HCT116 (cell line): Measurements from ENCODE around the gene SDF4. TPM values are rescaled to one million over a fixed set of nuclear protein-coding genes. Genes with fewer than 3 reads are reported as not detected.
A peak's percentile ranks its signal among the peaks of the same experiment; 100 is the strongest.

Experiments
- ATAC-seq: fragments of 200-7000 bp; cut with Tn5 transposase; 2 replicates; pipeline ENCODE4 v1.9.1; 2020; ENCODE audit warnings: mild to moderate bottlenecking, moderate library complexity
- BruUV-seq: library from RNA; stranded (reverse); fragments of 400-500 nt; replicated peaks from 2 replicates; lab custom pipeline; 2021; lab: Mats Ljungman, UMichigan
- CTCF ChIA-PET: fragments of 300-600 bp; sonication (Branson Sonifier 250); formaldehyde crosslinking; loops from one replicate; lab custom pipeline; 2021; ENCODE audit warnings: antibody characterized with exemption; lab: Charles Lee
- POLR2A ChIA-PET: fragments of 300-600, 350-600 bp; sonication (Branson Sonifier 250); formaldehyde crosslinking; loops from one replicate; lab custom pipeline; 2021; ENCODE audit warnings: antibody characterized with exemption; lab: Charles Lee
- RAD21 ChIA-PET, 2 experiments: fragments of 300-600 bp; sonication (Branson Sonifier 250); formaldehyde crosslinking; loops; one replicate each; lab custom pipeline; 2023; ENCODE audit warnings: low total read pairs in 2 of 2; ENCODE audit not compliant: uncharacterized antibody in 2 of 2, unreplicated experiment in 2 of 2, low non-redundant PET in 1 of 2; lab: Charles Lee
- DNase-seq: peaks from one replicate; pipeline ENCODE4 v3.0.0-alpha.2; 2010; ENCODE audit warnings: low read depth, low spot score
- H2AFZ ChIP-seq: fragments of 200-600 bp; shearing (Covaris generic), sonication (generic); 2 replicates; pipeline ENCODE4 v1.6.1; 2017; ENCODE audit warnings: low read depth, mixed run types, mixed read lengths, antibody characterized with exemption, low read length; ENCODE audit not compliant: poor library complexity, severe bottlenecking
- H3K27ac ChIP-seq: 2 replicates; pipeline ENCODE4 v1.5.1; 2012; ENCODE audit warnings: low read depth, low read length
- H3K27me3 ChIP-seq: fragments of 200-600 bp; sonication (generic); 2 replicates; pipeline ENCODE4 v1.6.1; 2016; ENCODE audit warnings: mixed run types, low read length, mixed read lengths; ENCODE audit not compliant: insufficient read depth
- H3K36me3 ChIP-seq, 2 experiments: fragments of 200-500 bp in 1 of 2; fragments of 200-600 bp in 1 of 2; sonication (Bioruptor generic) in 1 of 2; sonication (generic) in 1 of 2; 2 replicates each; pipeline versions ENCODE4 v1.5.1 to v1.6.1; 2014 to 2016; ENCODE audit warnings: low read length in 2 of 2, inconsistent platforms in 1 of 2, mixed read lengths in 1 of 2, mixed run types in 1 of 2; ENCODE audit not compliant: insufficient read depth in 2 of 2, control insufficient read depth in 1 of 2
- H3K4me1 ChIP-seq, 2 experiments: fragments of 200-600 bp in 1 of 2; sonication (generic) in 1 of 2; 2 replicates each; pipeline versions ENCODE4 v1.5.1 to v1.6.1; 2012 to 2017; ENCODE audit warnings: low read length in 2 of 2, inconsistent platforms in 1 of 2, mild to moderate bottlenecking in 1 of 2, mixed read lengths in 1 of 2, mixed run types in 1 of 2, moderate library complexity in 1 of 2; ENCODE audit not compliant: insufficient read depth in 2 of 2, control insufficient read depth in 1 of 2
- H3K4me2 ChIP-seq: fragments of 200-600 bp; sonication (generic); 2 replicates; pipeline ENCODE4 v1.6.1; 2017; ENCODE audit warnings: mixed run types, low read length, mixed read lengths
- H3K4me3 ChIP-seq, 2 experiments: fragments of 200-600 bp in 1 of 2; sonication (generic) in 1 of 2; replicated peaks in 1 of 2; 2 replicates each; pipeline ENCODE4 v1.5.1; 2011 to 2016; ENCODE audit warnings: low read length in 2 of 2, control low read depth in 1 of 2, low read depth in 1 of 2, mild to moderate bottlenecking in 1 of 2, mixed read lengths in 1 of 2, mixed run types in 1 of 2
- H3K79me2 ChIP-seq: fragments of 200-600 bp; sonication (generic); 2 replicates; pipeline ENCODE4 v1.6.1; 2017; ENCODE audit warnings: mild to moderate bottlenecking, mixed run types, low read length, moderate library complexity, mixed read lengths; ENCODE audit not compliant: insufficient read depth
- H3K9ac ChIP-seq: fragments of 200-600 bp; sonication (generic); 2 replicates; pipeline ENCODE4 v1.6.1; 2016; ENCODE audit warnings: low read length, mixed read lengths
- H3K9me2 ChIP-seq: fragments of 200-600 bp; sonication (generic), shearing (Covaris generic); 2 replicates; pipeline ENCODE4 v1.6.1; 2017; ENCODE audit warnings: mixed run types, mild to moderate bottlenecking, moderate library complexity; ENCODE audit not compliant: insufficient read depth
- H3K9me3 ChIP-seq, 2 experiments: fragments of 200-500 bp in 1 of 2; fragments of 200-600 bp in 1 of 2; sonication (Bioruptor generic) in 1 of 2; sonication (generic) in 1 of 2; 2 replicates each; pipeline ENCODE4 v1.6.1; 2014 to 2017; ENCODE audit warnings: low read length in 2 of 2, mixed read lengths in 2 of 2, inconsistent platforms in 1 of 2, low read depth in 1 of 2, mild to moderate bottlenecking in 1 of 2, mixed run types in 1 of 2, moderate library complexity in 1 of 2; ENCODE audit not compliant: control insufficient read depth in 1 of 2, insufficient read depth in 1 of 2
- H4K20me1 ChIP-seq: fragments of 200-600 bp; sonication (generic), shearing (Covaris generic); 2 replicates; pipeline ENCODE4 v1.6.1; 2017; ENCODE audit warnings: mixed run types, mild to moderate bottlenecking, moderate library complexity; ENCODE audit not compliant: insufficient read depth
- CBX3 ChIP-seq: IDR thresholded peaks from 2 replicates; pipeline ENCODE4 v1.6.1; 2012; ENCODE audit warnings: low read depth
- EGR1 ChIP-seq: IDR thresholded peaks from 2 replicates; pipeline ENCODE4 v1.6.1; 2012; ENCODE audit warnings: low read depth
- ELF1 ChIP-seq: IDR thresholded peaks from 2 replicates; pipeline ENCODE4 v1.6.1; 2012; ENCODE audit warnings: low read depth, borderline replicate concordance
- EZH2 ChIP-seq: fragments of 200-600 bp; sonication (generic); IDR thresholded peaks from 2 replicates; pipeline ENCODE4 v1.6.1; 2017; ENCODE audit warnings: antibody characterized with exemption, mixed run types
- EZH2phosphoT487 ChIP-seq: fragments of 200-600 bp; IDR thresholded peaks from 2 replicates; pipeline ENCODE4 v1.6.1; 2018; ENCODE audit warnings: antibody characterized with exemption, borderline replicate concordance
- FOSL1 ChIP-seq: IDR thresholded peaks from 2 replicates; pipeline ENCODE4 v1.6.1; 2012; ENCODE audit warnings: low read depth
- JUND ChIP-seq: IDR thresholded peaks from 2 replicates; pipeline ENCODE4 v1.6.1; 2012
- POLR2AphosphoS5 ChIP-seq: IDR thresholded peaks from 2 replicates; pipeline ENCODE4 v1.6.1; 2011; ENCODE audit warnings: mild to moderate bottlenecking, low read depth, low read length, moderate library complexity
- RAD21 ChIP-seq: IDR thresholded peaks from 2 replicates; pipeline ENCODE4 v1.6.1; 2012; ENCODE audit warnings: low read depth, mild to moderate bottlenecking
- SP1 ChIP-seq: IDR thresholded peaks from 2 replicates; pipeline ENCODE4 v1.6.1; 2012; ENCODE audit warnings: low read depth
- SRF ChIP-seq: IDR thresholded peaks from 2 replicates; pipeline ENCODE4 v1.6.1; 2012; ENCODE audit warnings: low read depth
- YY1 ChIP-seq: IDR thresholded peaks from 2 replicates; pipeline ENCODE4 v1.6.1; 2011; ENCODE audit warnings: low read length, low read depth, moderate library complexity, mild to moderate bottlenecking; ENCODE audit not compliant: insufficient replicate concordance; ENCODE audit errors: extremely low read depth
- ZNF274 ChIP-seq: fragments of 200-500 bp; sonication (Bioruptor generic); IDR thresholded peaks from 2 replicates; pipeline ENCODE4 v1.6.1; 2014; ENCODE audit warnings: mild to moderate bottlenecking, low read depth, low read length, inconsistent platforms
- intact Hi-C: fragments of 100-400 bp; cut with micrococcal nuclease; formaldehyde crosslinking; loops from 2 replicates; pipeline ENCODE4 v1.10.0; 2022
- total RNA-seq: library from RNA; stranded (reverse); gene quantifications from one replicate; pipeline ENCODE4 v1.2.1, GENCODE V29; 2021; ENCODE audit not compliant: unreplicated experiment
- TF ChIP-seq, protein P1 (sequence below), 3 experiments: fragments of 200-600 bp in 1 of 3; sonication (generic) in 1 of 3; IDR thresholded peaks in 2 of 3; conservative IDR thresholded peaks in 1 of 3; 2 replicates each; pipeline ENCODE4 v1.5.1; 2012 to 2017; ENCODE audit warnings: low read depth in 2 of 3, low read length in 2 of 3, antibody characterized with exemption in 1 of 3, borderline replicate concordance in 1 of 3, control low read depth in 1 of 3, mild to moderate bottlenecking in 1 of 3, mixed read lengths in 1 of 3, mixed run types in 1 of 3, moderate library complexity in 1 of 3; ENCODE audit not compliant: insufficient read depth in 1 of 3
- TF ChIP-seq, protein P2 (sequence below): IDR thresholded peaks from 2 replicates; pipeline ENCODE4 v1.6.1; 2012
- TF ChIP-seq, protein P3 (sequence below): IDR thresholded peaks from 2 replicates; pipeline ENCODE4 v1.6.1; 2012
- TF ChIP-seq, protein P4 (sequence below): IDR thresholded peaks from 2 replicates; pipeline ENCODE4 v1.6.1; 2011; ENCODE audit warnings: mild to moderate bottlenecking, low read length, moderate library complexity; ENCODE audit not compliant: insufficient replicate concordance; ENCODE audit errors: extremely low read depth

SDF4 gene
- total RNA-seq, 1 experiment from 2014 or later, result 133 TPM

DNA sequence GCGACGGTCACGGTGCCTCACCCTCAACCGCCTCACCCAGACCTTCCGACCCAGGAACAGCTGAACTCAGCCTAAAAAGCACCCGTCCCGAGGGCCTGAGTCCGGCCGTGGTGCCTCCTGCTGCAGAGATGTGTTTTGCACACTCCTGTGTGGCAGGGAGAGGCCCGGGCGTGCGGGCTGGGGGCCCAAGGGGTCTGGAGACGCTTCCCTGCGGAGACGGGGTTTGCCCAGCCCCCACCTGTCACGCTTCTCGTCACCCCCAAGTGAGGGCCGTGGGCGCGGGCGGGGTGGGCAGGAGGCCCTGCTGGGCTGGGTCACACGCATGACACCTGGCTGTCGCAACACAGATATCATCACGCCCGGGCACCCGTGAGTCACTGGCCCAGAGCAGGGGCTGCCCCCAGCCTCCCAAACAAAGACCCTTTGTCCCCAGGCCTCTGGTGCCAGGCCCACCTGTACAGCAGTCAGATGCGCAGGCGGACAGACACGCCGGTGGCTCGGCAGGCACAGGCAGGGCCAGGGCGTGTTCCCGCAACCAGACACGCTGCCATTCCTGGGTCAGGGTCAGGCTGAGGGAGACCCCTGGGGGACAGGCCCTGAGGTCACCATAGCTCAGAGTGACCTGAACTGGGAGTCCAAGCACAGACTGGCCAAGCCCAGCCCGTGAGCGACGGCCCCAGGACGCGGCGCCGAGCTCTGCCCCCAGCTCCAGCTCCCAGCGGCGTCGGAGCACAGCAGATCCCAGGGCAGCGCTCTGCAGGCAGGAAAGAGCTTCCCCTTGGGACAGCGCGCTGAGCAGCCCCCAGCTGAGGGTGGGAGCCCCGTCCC lies 6.3 kb upstream of the SDF4 start (continued):
- TF ChIP-seq, protein P1, sequence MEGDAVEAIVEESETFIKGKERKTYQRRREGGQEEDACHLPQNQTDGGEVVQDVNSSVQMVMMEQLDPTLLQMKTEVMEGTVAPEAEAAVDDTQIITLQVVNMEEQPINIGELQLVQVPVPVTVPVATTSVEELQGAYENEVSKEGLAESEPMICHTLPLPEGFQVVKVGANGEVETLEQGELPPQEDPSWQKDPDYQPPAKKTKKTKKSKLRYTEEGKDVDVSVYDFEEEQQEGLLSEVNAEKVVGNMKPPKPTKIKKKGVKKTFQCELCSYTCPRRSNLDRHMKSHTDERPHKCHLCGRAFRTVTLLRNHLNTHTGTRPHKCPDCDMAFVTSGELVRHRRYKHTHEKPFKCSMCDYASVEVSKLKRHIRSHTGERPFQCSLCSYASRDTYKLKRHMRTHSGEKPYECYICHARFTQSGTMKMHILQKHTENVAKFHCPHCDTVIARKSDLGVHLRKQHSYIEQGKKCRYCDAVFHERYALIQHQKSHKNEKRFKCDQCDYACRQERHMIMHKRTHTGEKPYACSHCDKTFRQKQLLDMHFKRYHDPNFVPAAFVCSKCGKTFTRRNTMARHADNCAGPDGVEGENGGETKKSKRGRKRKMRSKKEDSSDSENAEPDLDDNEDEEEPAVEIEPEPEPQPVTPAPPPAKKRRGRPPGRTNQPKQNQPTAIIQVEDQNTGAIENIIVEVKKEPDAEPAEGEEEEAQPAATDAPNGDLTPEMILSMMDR (IDR thresholded peaks at IDR 0.05 in 2 of 3, conservative IDR thresholded peaks at IDR 0.05 in 1 of 3; ENCODE audit: borderline replicate concordance in 1 of 3, insufficient read depth in 1 of 3, low read depth in 2 of 3, low read length in 2 of 3), result no peak
- no peak for TF ChIP-seq EGR1
- TF ChIP-seq JUND, result no peak
- TF ChIP-seq SRF, result no peak
- TF ChIP-seq, protein P2, sequence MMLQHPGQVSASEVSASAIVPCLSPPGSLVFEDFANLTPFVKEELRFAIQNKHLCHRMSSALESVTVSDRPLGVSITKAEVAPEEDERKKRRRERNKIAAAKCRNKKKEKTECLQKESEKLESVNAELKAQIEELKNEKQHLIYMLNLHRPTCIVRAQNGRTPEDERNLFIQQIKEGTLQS, result no peak
- TF ChIP-seq POLR2AphosphoS5, result no peak

DNA sequence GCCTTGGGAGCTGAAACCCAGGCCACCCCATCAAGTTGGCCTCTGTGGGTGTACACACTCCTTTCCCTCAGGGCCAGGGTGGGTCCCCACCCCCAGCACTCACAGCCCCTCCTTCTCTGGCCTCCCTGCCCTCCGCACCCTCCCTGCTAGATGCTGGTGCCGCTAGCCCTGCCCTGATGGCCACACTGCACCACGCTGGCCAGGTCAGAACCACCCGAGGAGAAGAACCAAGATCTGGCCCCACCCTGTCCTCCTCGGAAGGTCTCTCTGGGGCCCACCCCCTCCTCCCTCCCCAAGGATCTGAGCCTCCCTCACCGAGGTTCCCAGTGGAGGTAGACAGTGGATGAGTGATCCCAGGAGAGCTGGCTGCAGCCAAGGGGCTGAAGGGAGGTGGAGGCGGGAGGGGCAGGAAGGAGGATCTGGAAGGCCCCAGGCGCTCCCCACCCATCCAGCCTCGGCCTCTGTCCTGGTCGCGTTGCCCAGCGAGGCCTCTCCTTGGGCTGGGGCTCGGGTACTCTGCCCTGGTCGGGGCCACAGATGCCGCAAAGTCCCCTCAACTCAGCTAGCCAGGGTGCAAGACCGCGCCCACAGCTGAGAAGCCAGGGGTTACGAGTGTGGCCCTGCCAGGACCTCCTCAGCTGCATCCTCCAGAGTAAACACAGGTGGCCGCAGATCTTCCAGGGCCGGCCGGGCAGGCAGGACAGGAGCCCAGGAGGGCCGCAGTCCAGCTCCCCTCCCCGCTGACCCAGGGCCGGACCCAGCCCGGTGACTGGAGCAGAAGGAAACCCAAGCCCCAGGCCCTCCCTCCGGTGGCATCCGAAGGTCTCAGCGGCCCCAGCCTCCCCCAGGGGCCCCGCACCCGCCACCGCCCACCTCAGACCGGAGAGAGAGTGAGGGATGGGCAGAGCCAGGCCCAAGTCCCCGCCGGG lies 5.4 kb upstream of the SDF4 start:
- Histone ChIP-seq H3K4me1 (peaks cover 9 to 30% of the 10 kb centered on the region in 2 experiments; a peak in 3 of 4 replicates), H4K20me1 (no peaks in the 10 kb centered on the region), H3K36me3 (no peaks in the 10 kb centered on the region), H3K27me3 (no peaks in the 10 kb centered on the region), H3K79me2 (peaks cover 20% of the 10 kb centered on the region; the same call in 1 of the 2 replicates), H3K9me2 (no peaks in the 10 kb centered on the region), H3K4me2 (peak overlapping the region; percentile 46), H2AFZ (no peak overlapping the region), H3K27ac (peak overlapping the region; percentile 8; the same call in 1 of the 2 replicates), H3K9ac (no peak overlapping the region), H3K9me3 (no peaks in the 10 kb centered on the region), H3K4me3 (no peak overlapping the region)
- ChIA-PET CTCF (no interaction called here), RAD21 (no interaction called here), POLR2A (no interaction called here)
- BruUV-seq, result no TSS peak
- intact Hi-C loops, result no loop called here
- DNase-seq, result no peak
- peak; percentile 1 for ATAC-seq
- TF ChIP-seq SP1, result no peak
- no peak for TF ChIP-seq EZH2phosphoT487
- TF ChIP-seq, protein P3, sequence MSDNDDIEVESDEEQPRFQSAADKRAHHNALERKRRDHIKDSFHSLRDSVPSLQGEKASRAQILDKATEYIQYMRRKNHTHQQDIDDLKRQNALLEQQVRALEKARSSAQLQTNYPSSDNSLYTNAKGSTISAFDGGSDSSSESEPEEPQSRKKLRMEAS, result no peak
- TF ChIP-seq ZNF274, result no peak
- no peak for TF ChIP-seq YY1
- no peak for TF ChIP-seq FOSL1
- TF ChIP-seq, protein P4, sequence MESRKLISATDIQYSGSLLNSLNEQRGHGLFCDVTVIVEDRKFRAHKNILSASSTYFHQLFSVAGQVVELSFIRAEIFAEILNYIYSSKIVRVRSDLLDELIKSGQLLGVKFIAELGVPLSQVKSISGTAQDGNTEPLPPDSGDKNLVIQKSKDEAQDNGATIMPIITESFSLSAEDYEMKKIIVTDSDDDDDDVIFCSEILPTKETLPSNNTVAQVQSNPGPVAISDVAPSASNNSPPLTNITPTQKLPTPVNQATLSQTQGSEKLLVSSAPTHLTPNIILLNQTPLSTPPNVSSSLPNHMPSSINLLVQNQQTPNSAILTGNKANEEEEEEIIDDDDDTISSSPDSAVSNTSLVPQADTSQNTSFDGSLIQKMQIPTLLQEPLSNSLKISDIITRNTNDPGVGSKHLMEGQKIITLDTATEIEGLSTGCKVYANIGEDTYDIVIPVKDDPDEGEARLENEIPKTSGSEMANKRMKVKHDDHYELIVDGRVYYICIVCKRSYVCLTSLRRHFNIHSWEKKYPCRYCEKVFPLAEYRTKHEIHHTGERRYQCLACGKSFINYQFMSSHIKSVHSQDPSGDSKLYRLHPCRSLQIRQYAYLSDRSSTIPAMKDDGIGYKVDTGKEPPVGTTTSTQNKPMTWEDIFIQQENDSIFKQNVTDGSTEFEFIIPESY, result no peak
- TF ChIP-seq EZH2, result no peak
- no peak for TF ChIP-seq CBX3
- no peak for TF ChIP-seq ELF1
- TF ChIP-seq EGR1, result no peak
- no peak for TF ChIP-seq RAD21
